GM18867 (cell line): Measurements from ENCODE around the gene ALAD.
"Not testable (repeated sequence)": the region's sequence is repeated elsewhere in the genome, so short reads cannot be mapped to it uniquely, and the experiment has no call there.

Experiments
- ATAC-seq: cut with Tn5 transposase; IDR thresholded peaks from one replicate; pipeline ENCODE4 v1.9.1; 2021; ENCODE audit warnings: mild to moderate bottlenecking, moderate library complexity; ENCODE audit not compliant: unreplicated experiment

The ALAD gene

DNA sequence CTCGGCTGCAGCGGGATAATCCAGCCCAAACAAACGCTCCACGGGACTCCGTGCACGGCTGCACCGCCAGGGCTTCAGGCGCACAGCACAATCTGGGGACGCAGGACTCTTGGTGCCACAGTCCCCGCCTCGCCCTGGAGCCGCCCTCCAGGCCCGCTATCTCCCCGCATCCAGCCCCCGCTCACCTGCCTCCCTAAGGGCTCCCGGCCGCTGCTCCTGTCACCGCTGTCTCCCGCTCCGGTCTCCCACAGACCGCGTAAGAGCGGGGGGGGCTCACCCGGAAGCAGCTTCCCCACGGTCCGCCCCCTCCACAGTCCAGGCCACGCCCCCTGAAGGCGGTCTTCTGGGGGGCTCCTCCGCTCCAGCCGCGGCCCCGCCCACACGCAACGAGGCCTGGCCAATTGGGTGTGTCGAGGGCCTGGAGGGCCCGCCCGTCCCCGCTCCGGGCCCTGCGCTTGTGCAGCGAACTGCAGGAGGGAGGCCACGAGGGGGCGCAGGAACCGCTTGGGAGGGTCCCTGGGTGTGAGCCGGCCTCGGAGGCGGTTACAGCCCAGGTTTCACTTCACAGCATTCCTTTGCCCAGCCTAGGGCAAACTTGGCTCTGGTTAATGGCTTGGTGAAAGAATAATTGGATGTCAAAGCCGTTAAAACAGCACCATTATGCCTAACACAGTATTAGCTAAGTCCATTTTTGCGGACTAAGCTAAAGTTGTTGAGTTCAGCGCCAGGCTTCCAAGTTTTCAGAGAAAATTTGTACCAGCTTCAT, at the start of gene ALAD:
ALAD (minus strand) TSS at position 258 of the 766 bp plus-strand sequence. CDS start 7,725 bp downstream, outside the sequence.
- peak; percentile 98 for ATAC-seq

DNA sequence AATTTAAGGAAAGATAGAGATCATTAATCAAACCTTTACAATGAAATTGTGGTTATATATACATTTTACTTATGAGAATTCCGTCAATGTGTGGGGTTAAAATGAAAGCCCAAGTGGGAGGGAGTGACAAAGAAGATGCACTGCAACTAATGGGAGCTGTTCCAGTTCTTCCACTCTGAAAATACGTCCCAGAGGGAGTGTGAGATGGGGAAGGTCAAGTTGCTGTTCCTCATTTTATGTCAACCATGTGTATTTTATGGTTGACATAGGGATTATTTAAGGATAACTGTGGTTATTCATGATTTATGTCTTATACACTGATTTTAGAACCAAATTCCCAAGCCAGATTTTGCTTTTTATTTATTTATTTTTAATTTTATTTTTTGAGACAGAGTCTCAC, 48.3 kb upstream of the ALAD start:
- ATAC-seq: no peak

DNA sequence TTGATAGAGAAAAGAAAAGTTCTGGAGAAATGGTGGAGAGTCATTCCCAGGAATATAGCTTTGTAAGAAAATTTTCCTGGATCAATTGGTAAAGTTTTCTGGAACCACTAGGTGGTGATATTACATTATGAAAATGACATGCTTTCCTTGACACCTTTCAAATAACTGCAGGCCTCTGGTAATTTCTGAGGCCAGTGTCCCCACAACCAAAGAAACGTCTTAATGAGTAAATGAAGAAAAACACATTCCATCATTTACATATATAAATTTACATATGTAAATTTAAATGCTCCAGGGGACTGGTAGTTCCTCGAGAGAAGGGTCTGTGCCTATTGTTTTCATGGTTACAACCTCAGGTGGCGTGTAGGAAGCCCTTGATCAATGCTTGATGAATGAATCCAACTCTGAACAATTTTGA, 45.2 kb upstream of the ALAD start:
- no peak for ATAC-seq

DNA sequence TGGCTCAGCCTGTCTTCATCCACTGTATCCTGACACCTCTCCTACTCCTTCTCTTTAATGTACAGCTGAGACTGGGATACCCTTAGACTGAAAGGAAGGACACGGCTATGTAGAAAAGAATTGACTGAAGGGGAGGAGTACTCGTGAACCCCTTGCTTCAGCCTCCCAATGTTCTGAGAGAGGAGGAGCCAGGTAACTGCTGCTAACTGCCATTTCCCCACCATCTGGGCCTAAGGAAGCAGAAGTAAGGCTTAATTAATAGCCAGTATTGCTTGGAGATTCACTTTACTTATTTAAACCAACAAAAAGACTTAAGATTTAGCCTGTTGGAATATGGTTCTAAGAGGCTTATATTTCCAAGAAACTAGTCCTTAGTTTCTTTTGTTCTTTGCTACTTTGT, 43.7 kb upstream of the ALAD start:
- no peak for ATAC-seq

DNA sequence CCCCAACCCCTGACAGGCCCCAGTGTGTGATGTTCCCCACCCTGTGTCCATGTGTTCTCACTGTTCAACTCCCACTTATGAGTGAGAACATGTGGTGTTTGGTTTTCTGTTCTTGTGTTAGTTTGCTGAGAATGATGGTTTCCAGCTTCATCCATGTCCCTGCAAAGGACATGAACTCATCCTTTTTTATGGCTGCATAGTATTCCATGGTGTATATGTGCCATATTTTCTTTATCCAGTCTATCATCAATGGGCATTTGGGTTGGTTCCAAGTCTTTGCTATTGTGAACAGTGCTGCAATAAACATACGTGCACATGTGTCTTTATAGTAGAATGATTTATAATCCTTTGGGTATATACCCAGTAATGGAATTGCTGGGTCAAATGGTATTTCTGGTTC, 36.6 kb upstream of the ALAD start:
- ATAC-seq: not testable (repeated sequence)

DNA sequence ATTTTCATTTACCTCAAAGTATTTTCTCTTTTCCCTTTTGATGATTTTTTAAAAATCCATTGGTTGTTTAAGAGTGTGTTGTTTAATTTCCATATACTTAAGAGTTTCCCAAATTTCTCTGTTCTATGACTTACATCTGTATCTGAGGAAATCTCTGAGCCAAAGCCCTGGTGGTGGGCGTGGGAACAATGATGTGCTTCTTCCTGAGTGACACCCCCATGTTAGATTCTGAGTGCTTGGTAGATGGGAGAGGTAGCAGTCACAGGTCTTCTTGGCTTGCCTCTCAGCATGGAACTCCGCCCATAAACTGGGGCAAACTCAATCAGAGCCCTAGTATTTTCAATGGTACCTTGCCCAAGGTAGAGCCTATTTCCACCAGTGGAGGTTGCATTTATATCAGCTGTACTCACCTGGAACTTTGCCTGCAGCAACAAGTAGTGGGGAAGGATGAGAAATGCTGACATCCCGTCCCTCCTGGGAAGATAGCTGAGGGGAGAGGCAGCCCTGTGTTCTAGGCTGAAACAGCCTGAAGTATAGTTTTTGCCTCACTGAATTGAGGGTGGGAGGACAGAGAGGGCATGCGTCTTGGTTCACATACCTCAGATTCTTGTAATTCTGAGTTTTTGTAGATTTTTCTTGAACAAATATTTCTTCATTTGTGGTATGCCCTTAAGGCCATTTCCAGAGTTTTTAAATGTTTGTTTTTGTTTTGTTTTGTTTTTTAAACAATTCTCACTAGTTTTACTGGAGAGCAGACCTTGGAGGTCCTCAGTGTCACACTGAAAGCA, 35.8 kb upstream of the ALAD start:
- no peak for ATAC-seq

DNA sequence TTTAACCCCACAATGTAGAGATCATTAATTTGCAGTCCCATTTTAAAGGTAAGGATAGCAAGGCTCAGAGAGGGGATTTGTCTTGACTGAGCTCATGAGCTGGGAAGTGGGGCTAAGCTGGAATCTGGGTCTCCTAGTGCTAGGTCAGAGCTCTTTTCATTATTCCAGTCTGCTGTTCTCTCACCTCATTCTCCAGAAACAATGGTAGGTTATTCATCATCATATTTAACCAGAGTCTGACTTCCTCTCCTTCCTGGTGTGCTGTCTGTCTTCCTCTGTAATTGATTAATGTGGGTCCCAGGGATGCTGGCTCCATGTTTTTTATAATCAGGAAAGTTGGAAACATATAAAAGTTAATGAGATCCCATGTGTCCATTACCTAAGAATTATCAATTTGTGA, 30.1 kb upstream of the ALAD start:
- ATAC-seq: no peak

DNA sequence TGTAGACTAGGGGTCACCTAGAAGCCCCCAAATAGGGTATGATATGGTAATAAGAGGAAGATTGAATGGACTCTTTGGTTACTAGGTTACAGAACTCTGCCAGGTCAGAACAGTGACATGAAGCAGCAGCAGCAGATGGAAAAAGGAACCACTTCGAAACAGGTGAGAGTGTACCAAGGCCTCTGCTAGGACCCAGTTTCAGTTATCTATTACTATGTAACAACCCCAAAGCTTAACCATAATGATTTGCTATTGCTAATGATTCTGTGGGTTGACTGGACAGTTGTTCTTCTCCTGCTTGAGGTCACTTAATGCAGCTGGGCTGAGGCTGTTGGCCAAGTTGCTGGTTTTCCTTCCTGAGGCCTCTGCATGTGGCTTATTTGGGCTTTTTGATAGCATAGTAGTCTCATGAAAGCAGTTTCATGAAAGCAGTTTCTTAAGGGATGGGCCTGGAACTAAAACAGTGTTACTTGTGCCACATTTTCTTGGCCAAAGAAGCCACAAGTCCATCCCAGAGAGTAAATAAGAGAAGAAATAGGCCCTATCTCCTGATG, 27.1 kb upstream of the ALAD start:
- peak; percentile 42 for ATAC-seq

DNA sequence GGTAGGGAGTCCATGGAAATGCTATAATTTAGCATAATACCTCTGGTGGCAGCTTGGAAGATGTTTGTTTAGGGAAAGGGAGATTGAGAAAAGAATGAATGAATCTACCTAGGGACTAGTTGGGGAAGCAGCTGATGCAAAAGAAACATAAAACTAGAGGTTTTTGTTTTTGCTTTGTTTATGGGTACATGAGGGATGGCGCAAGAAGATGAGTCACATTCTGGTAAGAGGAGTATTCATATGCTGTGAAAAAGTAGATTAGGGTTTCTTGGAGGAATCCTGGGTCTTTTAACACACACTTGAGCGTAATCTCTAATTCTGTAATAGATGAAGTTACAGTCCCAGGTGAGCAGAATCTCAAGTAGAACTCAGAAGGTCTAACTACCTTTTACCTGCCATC, 26.5 kb upstream of the ALAD start:
- no peak for ATAC-seq

DNA sequence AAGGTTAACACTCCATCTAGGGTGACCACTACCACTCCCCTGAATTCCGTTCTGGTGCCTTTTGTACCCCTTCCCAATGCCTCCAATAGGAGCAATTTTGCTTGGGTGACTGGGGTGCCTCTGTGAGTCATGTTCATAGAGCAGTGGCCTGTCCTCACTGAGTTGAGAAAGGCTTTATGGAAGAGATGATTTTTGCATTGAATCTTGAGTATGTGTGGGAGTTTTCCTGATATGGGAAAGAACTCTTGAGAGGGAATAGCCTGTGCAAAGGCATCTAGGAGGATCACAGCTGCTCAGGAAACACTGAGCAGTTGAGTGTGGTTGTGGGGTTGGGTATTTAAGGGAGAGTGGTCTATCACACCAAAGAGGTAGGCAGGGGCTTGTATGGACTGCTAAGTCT, 25.6 kb upstream of the ALAD start:
- no peak for ATAC-seq

DNA sequence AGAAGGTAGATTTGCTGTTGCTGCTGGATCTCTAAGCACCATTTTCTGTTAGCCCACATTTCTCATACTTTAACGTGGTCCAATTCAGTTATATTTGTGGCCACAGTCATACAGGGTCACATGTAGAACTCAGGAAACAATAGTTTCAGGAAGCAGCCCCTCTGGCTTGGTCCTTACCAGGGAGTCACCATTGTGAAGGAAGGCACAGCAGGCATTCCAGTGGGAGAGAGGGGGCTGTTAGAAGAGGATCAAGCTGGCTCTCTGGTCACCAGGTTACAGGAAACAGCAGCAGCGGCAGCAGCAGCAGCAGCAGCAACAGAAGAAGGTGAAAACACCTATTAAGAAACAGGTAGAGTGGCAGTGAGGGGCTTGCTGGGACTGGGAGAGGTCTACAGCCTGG, 24.0 kb upstream of the ALAD start:
- ATAC-seq: no peak

DNA sequence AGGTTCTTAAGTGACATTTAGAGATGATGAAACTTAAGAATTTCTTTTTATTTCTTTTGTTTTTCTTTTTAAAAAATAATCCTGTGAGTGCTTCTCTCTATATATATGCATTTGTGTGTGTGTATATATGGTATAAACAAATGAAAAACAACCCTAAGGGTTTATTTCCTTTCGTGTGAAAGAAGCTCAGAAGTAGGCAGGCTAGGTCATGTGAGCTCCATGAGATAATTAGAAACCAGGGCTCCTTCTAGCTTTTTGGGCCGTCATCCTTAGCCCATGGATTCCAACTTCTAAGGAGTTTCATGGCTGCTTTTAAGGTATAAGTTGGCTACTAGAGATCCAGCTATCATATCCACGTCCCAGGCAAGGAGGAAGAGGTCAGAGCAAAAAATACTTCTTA, 20.6 kb upstream of the ALAD start:
- no peak for ATAC-seq

DNA sequence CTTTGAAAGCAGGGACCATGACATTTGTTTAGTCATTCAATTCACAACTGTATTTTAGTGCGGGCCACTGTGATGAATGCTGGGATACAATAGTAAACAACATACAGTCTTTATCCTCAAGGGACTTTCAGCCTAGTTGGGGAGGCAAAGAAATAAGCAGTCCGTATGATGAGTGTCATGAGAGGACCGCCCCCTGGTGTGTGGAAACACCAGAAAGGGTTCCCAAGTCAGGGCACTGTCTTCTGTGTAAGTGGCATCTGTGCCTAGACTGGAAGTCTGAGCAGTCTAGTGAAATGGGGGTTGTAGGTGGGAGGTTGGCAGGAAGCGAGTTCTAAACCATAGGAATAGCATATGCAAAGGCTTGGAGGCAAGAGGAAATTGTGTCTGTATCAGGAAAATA, 16.3 kb upstream of the ALAD start:
- no peak for ATAC-seq

DNA sequence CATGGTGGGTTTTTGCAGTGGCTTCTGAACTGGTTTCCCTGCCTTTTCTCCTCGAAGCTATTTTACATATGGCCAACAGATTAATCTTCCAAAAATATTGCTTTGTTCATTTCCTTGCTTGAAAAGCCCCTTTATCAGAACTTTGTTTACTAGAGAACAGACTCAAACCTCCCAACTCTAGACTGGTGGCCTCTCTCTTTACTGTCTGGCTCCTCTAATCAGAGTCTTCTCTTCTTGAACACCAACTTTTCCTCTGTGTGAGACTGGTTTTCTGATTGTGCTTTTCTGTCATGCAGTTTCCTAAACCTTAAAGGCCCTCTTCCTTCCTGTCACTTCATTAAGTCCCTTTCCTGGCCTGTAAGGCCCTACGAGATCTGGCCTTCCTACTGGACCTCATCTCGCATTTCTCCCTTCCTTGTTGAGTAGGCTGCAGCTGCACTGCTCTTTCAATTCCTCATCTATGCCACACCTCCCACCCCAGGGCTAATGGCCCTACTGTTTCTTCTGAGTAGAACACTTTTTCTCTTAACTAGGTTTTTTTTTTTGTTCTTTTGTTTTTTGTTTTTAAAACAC, 15.2 kb upstream of the ALAD start:
- ATAC-seq: peak; percentile 98

DNA sequence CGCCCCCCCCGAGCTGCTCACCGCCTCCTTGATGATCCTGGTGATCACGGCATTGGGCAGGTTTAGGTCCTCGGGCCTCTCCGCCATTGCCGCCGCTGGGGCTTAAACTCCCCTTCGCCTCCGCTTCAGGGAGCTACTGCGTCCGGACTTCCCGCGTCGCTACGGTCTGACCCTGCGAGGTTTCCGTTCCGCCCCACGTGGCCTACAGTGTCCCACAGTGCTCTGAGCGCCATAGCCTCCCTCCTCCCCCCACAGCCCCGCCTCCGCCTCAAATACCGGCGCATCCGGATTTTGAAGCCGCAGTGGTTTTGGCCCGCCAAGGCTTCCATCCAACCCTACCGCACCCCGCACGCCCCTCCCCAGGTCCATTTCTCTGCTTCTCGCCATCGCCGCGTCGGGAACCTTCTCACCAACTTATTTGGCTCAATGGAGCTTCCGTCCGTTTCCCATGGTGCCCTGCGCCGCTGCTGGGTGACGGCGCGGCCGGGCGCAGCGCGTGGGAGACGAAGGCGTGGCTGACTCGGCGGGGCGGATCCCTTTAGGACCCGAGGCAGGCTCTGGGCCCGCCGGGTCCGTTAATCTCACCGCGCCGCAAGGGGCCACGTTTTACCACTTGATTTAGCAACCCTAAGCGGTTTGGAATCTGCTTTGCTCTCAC, 9.3 kb upstream of the ALAD start, which contains the start of the genes C9orf43 and POLE3:
C9orf43 (plus strand) TSS at position 541 of the 658 bp plus-strand sequence. CDS start 2,747 bp downstream, outside the sequence.
POLE3 (minus strand) TSS at position 469 of the 658 bp plus-strand sequence; CDS start at position 87, 382 bp downstream.
- peak; percentile 91 for ATAC-seq

DNA sequence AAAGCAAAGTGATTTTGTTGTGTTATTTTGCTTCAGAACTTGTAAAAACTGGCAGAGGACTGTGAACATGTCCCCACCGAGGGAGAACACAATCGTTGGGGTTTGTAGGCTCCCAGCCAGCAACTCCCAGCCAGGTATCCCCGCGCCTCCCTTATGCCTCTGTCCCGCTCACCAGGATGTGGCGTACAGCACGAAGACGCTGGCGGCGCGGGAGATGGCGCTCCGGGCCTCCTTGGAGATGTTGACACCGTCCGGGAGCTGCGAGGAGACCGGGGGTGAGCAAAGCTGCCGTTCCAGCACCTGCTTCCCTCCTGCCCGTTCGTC, 8.8 kb upstream of the ALAD start:
- ATAC-seq: no peak

DNA sequence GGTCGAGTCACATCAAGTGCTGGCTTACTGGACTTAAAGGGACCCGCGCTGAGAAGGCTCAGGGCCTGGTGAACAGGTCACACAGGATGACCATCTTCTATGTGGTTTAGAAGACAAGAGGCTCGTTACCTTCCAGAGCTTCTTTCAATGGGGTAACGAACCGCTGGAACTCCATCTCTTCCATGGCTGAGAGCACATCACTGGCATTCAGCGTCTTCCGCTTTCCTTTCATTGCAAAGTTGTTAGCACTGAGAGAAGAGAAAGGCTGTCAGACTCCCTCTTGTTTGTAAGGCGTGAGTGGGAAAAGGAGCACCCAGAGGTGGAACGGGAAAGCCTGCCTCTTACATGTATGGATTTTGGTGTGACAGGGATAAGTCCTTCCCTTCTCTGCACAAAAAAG, 8.4 kb upstream of the ALAD start:
- no peak for ATAC-seq

DNA sequence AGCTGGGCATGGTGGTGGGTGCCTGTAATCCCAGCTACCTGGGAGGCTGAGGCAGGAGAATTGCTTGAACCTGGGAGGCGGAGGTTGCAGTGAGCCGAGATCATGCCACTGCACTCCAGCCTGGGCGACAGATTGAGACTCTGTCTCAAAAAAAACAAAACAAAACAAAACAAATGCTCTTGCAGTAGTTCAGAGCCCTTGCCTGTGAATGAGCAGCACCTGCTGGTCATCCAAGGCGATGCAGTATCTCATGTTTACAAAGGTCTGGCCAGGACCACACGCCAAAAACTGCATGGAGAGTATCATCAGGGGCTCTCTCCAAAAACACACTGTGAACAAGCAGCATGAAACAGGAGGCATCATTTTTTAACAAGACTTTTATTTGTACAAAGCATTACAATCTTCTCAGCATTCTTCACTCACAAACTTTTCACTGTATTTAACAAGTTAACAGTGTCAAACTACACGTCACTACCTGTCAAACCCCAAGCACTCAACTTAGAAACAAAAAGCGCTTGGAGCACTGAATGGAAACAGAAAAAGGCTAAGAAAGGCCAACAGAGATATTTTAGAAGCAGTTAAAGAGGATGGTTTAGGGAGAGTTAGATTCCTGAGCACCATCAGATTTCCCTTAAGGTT, 5.9 kb upstream of the ALAD start:
- ATAC-seq: peak; percentile 34

DNA sequence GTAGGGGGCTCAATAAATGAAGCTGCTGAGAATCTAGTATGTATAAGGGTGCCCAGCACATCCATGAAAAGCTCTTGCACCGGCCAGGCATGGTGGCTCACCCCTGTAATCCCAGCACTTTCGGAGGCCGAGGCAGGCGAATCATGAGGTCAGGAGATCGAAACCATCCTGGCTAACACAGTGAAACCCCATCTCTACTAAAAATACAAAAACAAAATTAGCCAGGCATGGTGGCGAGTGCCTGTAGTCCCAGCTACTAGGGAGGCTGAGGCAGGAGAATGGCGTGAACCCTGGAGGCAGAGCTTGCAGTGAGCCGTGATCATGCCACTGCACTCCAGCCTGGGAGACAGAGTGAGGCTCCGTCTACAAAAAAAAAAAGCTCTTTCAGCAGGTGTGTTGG, 5.3 kb upstream of the ALAD start:
- ATAC-seq: not testable (repeated sequence)

DNA sequence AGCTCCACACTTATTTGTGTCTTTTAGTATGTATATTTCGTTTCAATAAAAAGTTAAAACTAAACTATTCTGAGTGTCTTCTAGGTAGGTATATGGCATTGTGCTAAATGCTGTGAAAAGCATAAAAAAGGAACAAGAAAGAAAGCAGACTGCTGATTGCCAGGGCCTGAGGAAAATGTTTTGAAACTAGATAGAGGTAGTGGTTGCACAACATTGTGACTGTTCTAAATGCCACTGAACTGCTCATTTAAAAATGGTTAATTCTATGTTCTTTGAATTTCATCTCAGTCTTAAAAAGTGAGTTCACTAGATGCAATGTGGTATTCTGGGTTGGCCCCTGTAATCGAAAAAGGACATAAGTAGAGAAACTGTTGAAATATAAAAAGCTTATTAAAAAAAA, 2.6 kb upstream of the ALAD start:
- ATAC-seq: no peak
